Measurements from ENCODE around the gene STRN4.

Gene STRN4

DNA sequence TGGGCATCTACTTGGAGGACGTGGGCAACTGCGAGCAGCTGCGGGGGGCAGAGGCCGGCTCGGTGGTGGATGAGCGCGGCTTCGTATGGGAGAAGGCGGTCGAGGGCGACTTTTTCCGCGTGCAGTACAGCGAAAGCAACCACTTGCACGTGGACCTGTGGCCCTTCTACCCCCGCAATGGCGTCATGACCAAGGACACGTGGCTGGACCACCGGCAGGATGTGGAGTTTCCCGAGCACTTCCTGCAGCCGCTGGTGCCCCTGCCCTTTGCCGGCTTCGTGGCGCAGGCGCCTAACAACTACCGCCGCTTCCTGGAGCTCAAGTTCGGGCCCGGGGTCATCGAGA, 10.3 kb upstream of the STRN4 start:
- TF ChIP-seq EZH2 (optimal IDR thresholded peaks at IDR 0.05; ENCODE audit: low read depth, low read length) (no peak), CTCF (IDR thresholded peaks at IDR 0.05; ENCODE audit: low read length) (no peak), EZH2phosphoT487 (IDR thresholded peaks at IDR 0.05; ENCODE audit: low read length) (no peak)
- Histone ChIP-seq H3K9me3 (replicated peaks; ENCODE audit: insufficient read depth, low read length) (no peaks in the 10 kb centered on the region), H3K27ac (ENCODE audit: low read length) (no peak overlapping the region), H3K4me1 (ENCODE audit: low read length) (0 out of 2 replicates have a peak, but pooled peaks cover 4% of the 10 kb centered on the region), H3F3A (ENCODE audit: insufficient read depth, low read length) (no peaks in the 10 kb centered on the region), H3K79me2 (ENCODE audit: low read length) (no peaks in the 10 kb centered on the region), H3K27me3 (replicated peaks; ENCODE audit: insufficient read depth, low read length) (no peaks in the 10 kb centered on the region), H3K4me3 (ENCODE audit: low read length) (no peak overlapping the region), H2AFZ (ENCODE audit: low read length) (no peak overlapping the region), H3K4me2 (ENCODE audit: low read depth, low read length) (no peak overlapping the region), H3K9me2 (replicated peaks; ENCODE audit: insufficient read depth, low read length) (no peaks in the 10 kb centered on the region), H4K20me1 (ENCODE audit: insufficient read depth, low read length) (no peaks in the 10 kb centered on the region), H3K36me3 (replicated peaks; ENCODE audit: insufficient read depth, low read length) (no peaks in the 10 kb centered on the region), H3K9ac (ENCODE audit: low read length) (no peak overlapping the region)
- DNase-seq = no peak

DNA sequence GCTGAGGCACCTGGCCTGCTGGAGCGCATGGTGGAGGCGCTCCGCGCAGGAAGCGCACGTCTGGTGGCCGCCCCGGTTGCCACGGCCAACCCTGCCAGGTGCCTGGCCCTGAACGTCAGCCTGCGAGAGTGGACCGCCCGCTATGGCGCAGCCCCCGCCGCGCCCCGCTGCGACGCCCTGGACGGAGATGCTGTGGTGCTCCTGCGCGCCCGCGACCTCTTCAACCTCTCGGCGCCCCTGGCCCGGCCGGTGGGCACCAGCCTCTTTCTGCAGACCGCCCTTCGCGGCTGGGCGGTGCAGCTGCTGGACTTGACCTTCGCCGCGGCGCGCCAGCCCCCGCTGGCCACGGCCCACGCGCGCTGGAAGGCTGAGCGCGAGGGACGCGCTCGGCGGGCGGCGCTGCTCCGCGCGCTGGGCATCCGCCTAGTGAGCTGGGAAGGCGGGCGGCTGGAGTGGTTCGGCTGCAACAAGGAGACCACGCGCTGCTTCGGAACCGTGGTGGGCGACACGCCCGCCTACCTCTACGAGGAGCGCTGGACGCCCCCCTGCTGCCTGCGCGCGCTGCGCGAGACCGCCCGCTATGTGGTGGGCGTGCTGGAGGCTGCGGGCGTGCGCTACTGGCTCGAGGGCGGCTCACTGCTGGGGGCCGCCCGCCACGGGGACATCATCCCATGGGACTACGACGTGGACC, 9.7 kb upstream of the STRN4 start:
- Histone ChIP-seq H3K27me3 (replicated peaks; ENCODE audit: insufficient read depth, low read length) (no peaks in the 10 kb centered on the region), H3F3A (ENCODE audit: insufficient read depth, low read length) (no peaks in the 10 kb centered on the region), H3K4me2 (ENCODE audit: low read depth, low read length) (no peak overlapping the region), H3K9me2 (replicated peaks; ENCODE audit: insufficient read depth, low read length) (no peaks in the 10 kb centered on the region), H4K20me1 (ENCODE audit: insufficient read depth, low read length) (no peaks in the 10 kb centered on the region), H3K4me3 (ENCODE audit: low read length) (no peak overlapping the region), H3K79me2 (ENCODE audit: low read length) (no peaks in the 10 kb centered on the region), H3K36me3 (replicated peaks; ENCODE audit: insufficient read depth, low read length) (no peaks in the 10 kb centered on the region), H3K9me3 (replicated peaks; ENCODE audit: insufficient read depth, low read length) (no peaks in the 10 kb centered on the region), H3K9ac (ENCODE audit: low read length) (no peak overlapping the region), H2AFZ (ENCODE audit: low read length) (no peak overlapping the region), H3K27ac (ENCODE audit: low read length) (no peak overlapping the region), H3K4me1 (ENCODE audit: low read length) (0 out of 2 replicates have a peak, but pooled peaks cover 4% of the 10 kb centered on the region)
- no peak for DNase-seq
- TF ChIP-seq EZH2 (optimal IDR thresholded peaks at IDR 0.05; ENCODE audit: low read depth, low read length) (no peak), CTCF (IDR thresholded peaks at IDR 0.05; ENCODE audit: low read length) (no peak), EZH2phosphoT487 (IDR thresholded peaks at IDR 0.05; ENCODE audit: low read length) (no peak)

- H2AFZ ChIP-seq (ENCODE audit: low read length) = no peak overlapping the region
- no peaks in the 10 kb centered on the region for H3K27me3 ChIP-seq (replicated peaks; ENCODE audit: insufficient read depth, low read length)
- TF ChIP-seq EZH2 (optimal IDR thresholded peaks at IDR 0.05; ENCODE audit: low read depth, low read length) (no peak), EZH2phosphoT487 (IDR thresholded peaks at IDR 0.05; ENCODE audit: low read length) (no peak), CTCF (IDR thresholded peaks at IDR 0.05; ENCODE audit: low read length) (no peak)
- H3K36me3 ChIP-seq (replicated peaks; ENCODE audit: insufficient read depth, low read length) = no peaks in the 10 kb centered on the region
- H3K4me2 ChIP-seq (ENCODE audit: low read depth, low read length) = no peak overlapping the region
- H3K79me2 ChIP-seq (ENCODE audit: low read length) = no peaks in the 10 kb centered on the region
- H3K9ac ChIP-seq (ENCODE audit: low read length) = no peak overlapping the region
- no peak overlapping the region for H3K4me3 ChIP-seq (ENCODE audit: low read length)
- no peak for DNase-seq
- no peaks in the 10 kb centered on the region for H3K9me3 ChIP-seq (replicated peaks; ENCODE audit: insufficient read depth, low read length)
- H3K9me2 ChIP-seq (replicated peaks; ENCODE audit: insufficient read depth, low read length) = no peaks in the 10 kb centered on the region
- H3K27ac ChIP-seq (ENCODE audit: low read length) = no peak overlapping the region
- H4K20me1 ChIP-seq (ENCODE audit: insufficient read depth, low read length) = no peaks in the 10 kb centered on the region
- H3F3A ChIP-seq (ENCODE audit: insufficient read depth, low read length) = no peaks in the 10 kb centered on the region
- H3K4me1 ChIP-seq (ENCODE audit: low read length) = 0 out of 2 replicates have a peak, but pooled peaks cover 4% of the 10 kb centered on the region
Measured at GRCh38 chr19:46755077-46755852, 9.0 kb upstream of the STRN4 start.

All from MM.1S (cell line).